HCT116 (cell line): ENCODE results near the gene GRM4. TPM values are rescaled to one million over a fixed set of nuclear protein-coding genes. Genes with fewer than 3 reads are reported as not detected.

ENCODE experiments used
- ATAC-seq: fragments of 200-7000 bp; cut with Tn5 transposase; 2 replicates; pipeline ENCODE4 v1.9.1; 2020; ENCODE audit warnings: mild to moderate bottlenecking, moderate library complexity
- BruUV-seq: library from RNA; stranded (reverse); fragments of 400-500 nt; replicated peaks from 2 replicates; lab custom pipeline; 2021; lab: Mats Ljungman, UMichigan
- CTCF ChIA-PET: fragments of 300-600 bp; sonication (Branson Sonifier 250); formaldehyde crosslinking; loops from one replicate; lab custom pipeline; 2021; ENCODE audit warnings: antibody characterized with exemption; lab: Charles Lee
- POLR2A ChIA-PET: fragments of 300-600, 350-600 bp; sonication (Branson Sonifier 250); formaldehyde crosslinking; loops from one replicate; lab custom pipeline; 2021; ENCODE audit warnings: antibody characterized with exemption; lab: Charles Lee
- RAD21 ChIA-PET, 2 experiments: fragments of 300-600 bp; sonication (Branson Sonifier 250); formaldehyde crosslinking; loops; one replicate each; lab custom pipeline; 2023; ENCODE audit warnings: low total read pairs in 2 of 2; ENCODE audit not compliant: uncharacterized antibody in 2 of 2, unreplicated experiment in 2 of 2, low non-redundant PET in 1 of 2; lab: Charles Lee
- DNase-seq: peaks from one replicate; pipeline ENCODE4 v3.0.0-alpha.2; 2010; ENCODE audit warnings: low read depth, low spot score
- H2AFZ ChIP-seq: fragments of 200-600 bp; shearing (Covaris generic), sonication (generic); 2 replicates; pipeline ENCODE4 v1.6.1; 2017; ENCODE audit warnings: low read depth, mixed run types, mixed read lengths, antibody characterized with exemption, low read length; ENCODE audit not compliant: poor library complexity, severe bottlenecking
- H3K27ac ChIP-seq: 2 replicates; pipeline ENCODE4 v1.5.1; 2012; ENCODE audit warnings: low read depth, low read length
- H3K27me3 ChIP-seq: fragments of 200-600 bp; sonication (generic); 2 replicates; pipeline ENCODE4 v1.6.1; 2016; ENCODE audit warnings: mixed run types, low read length, mixed read lengths; ENCODE audit not compliant: insufficient read depth
- H3K36me3 ChIP-seq, 2 experiments: fragments of 200-500 bp in 1 of 2; fragments of 200-600 bp in 1 of 2; sonication (Bioruptor generic) in 1 of 2; sonication (generic) in 1 of 2; 2 replicates each; pipeline versions ENCODE4 v1.5.1 to v1.6.1; 2014 to 2016; ENCODE audit warnings: low read length in 2 of 2, inconsistent platforms in 1 of 2, mixed read lengths in 1 of 2, mixed run types in 1 of 2; ENCODE audit not compliant: insufficient read depth in 2 of 2, control insufficient read depth in 1 of 2
- H3K4me1 ChIP-seq, 2 experiments: fragments of 200-600 bp in 1 of 2; sonication (generic) in 1 of 2; 2 replicates each; pipeline versions ENCODE4 v1.5.1 to v1.6.1; 2012 to 2017; ENCODE audit warnings: low read length in 2 of 2, inconsistent platforms in 1 of 2, mild to moderate bottlenecking in 1 of 2, mixed read lengths in 1 of 2, mixed run types in 1 of 2, moderate library complexity in 1 of 2; ENCODE audit not compliant: insufficient read depth in 2 of 2, control insufficient read depth in 1 of 2
- H3K4me2 ChIP-seq: fragments of 200-600 bp; sonication (generic); 2 replicates; pipeline ENCODE4 v1.6.1; 2017; ENCODE audit warnings: mixed run types, low read length, mixed read lengths
- H3K4me3 ChIP-seq, 2 experiments: fragments of 200-600 bp in 1 of 2; sonication (generic) in 1 of 2; replicated peaks in 1 of 2; 2 replicates each; pipeline ENCODE4 v1.5.1; 2011 to 2016; ENCODE audit warnings: low read length in 2 of 2, control low read depth in 1 of 2, low read depth in 1 of 2, mild to moderate bottlenecking in 1 of 2, mixed read lengths in 1 of 2, mixed run types in 1 of 2
- H3K79me2 ChIP-seq: fragments of 200-600 bp; sonication (generic); 2 replicates; pipeline ENCODE4 v1.6.1; 2017; ENCODE audit warnings: mild to moderate bottlenecking, mixed run types, low read length, moderate library complexity, mixed read lengths; ENCODE audit not compliant: insufficient read depth
- H3K9ac ChIP-seq: fragments of 200-600 bp; sonication (generic); 2 replicates; pipeline ENCODE4 v1.6.1; 2016; ENCODE audit warnings: low read length, mixed read lengths
- H3K9me2 ChIP-seq: fragments of 200-600 bp; sonication (generic), shearing (Covaris generic); 2 replicates; pipeline ENCODE4 v1.6.1; 2017; ENCODE audit warnings: mixed run types, mild to moderate bottlenecking, moderate library complexity; ENCODE audit not compliant: insufficient read depth
- H3K9me3 ChIP-seq, 2 experiments: fragments of 200-500 bp in 1 of 2; fragments of 200-600 bp in 1 of 2; sonication (Bioruptor generic) in 1 of 2; sonication (generic) in 1 of 2; 2 replicates each; pipeline ENCODE4 v1.6.1; 2014 to 2017; ENCODE audit warnings: low read length in 2 of 2, mixed read lengths in 2 of 2, inconsistent platforms in 1 of 2, low read depth in 1 of 2, mild to moderate bottlenecking in 1 of 2, mixed run types in 1 of 2, moderate library complexity in 1 of 2; ENCODE audit not compliant: control insufficient read depth in 1 of 2, insufficient read depth in 1 of 2
- H4K20me1 ChIP-seq: fragments of 200-600 bp; sonication (generic), shearing (Covaris generic); 2 replicates; pipeline ENCODE4 v1.6.1; 2017; ENCODE audit warnings: mixed run types, mild to moderate bottlenecking, moderate library complexity; ENCODE audit not compliant: insufficient read depth
- CBX3 ChIP-seq: IDR thresholded peaks from 2 replicates; pipeline ENCODE4 v1.6.1; 2012; ENCODE audit warnings: low read depth
- CTCF ChIP-seq, 3 experiments: fragments of 200-600 bp in 1 of 3; sonication (generic) in 1 of 3; IDR thresholded peaks in 2 of 3; conservative IDR thresholded peaks in 1 of 3; 2 replicates each; pipeline ENCODE4 v1.5.1; 2012 to 2017; ENCODE audit warnings: low read depth in 2 of 3, low read length in 2 of 3, antibody characterized with exemption in 1 of 3, borderline replicate concordance in 1 of 3, control low read depth in 1 of 3, mild to moderate bottlenecking in 1 of 3, mixed read lengths in 1 of 3, mixed run types in 1 of 3, moderate library complexity in 1 of 3; ENCODE audit not compliant: insufficient read depth in 1 of 3
- FOSL1 ChIP-seq: IDR thresholded peaks from 2 replicates; pipeline ENCODE4 v1.6.1; 2012; ENCODE audit warnings: low read depth
- JUND ChIP-seq: IDR thresholded peaks from 2 replicates; pipeline ENCODE4 v1.6.1; 2012
- MAX ChIP-seq: IDR thresholded peaks from 2 replicates; pipeline ENCODE4 v1.6.1; 2012
- POLR2AphosphoS5 ChIP-seq: IDR thresholded peaks from 2 replicates; pipeline ENCODE4 v1.6.1; 2011; ENCODE audit warnings: mild to moderate bottlenecking, low read depth, low read length, moderate library complexity
- RAD21 ChIP-seq: IDR thresholded peaks from 2 replicates; pipeline ENCODE4 v1.6.1; 2012; ENCODE audit warnings: low read depth, mild to moderate bottlenecking
- intact Hi-C: fragments of 100-400 bp; cut with micrococcal nuclease; formaldehyde crosslinking; loops from 2 replicates; pipeline ENCODE4 v1.10.0; 2022
- total RNA-seq: library from RNA; stranded (reverse); gene quantifications from one replicate; pipeline ENCODE4 v1.2.1, GENCODE V29; 2021; ENCODE audit not compliant: unreplicated experiment

GRM4 gene
- total RNA-seq, 1 experiment from 2014 or later, result 2.6 TPM

- ChIA-PET RAD21 (no interaction called here), CTCF (interaction anchor here (1.5 kb wide), 1 partner anchor 167 kb away, joined by 4 read pairs; no protein-coding TSS in a partner anchor), POLR2A (no interaction called here)
- Histone ChIP-seq H3K9me3 (no peaks in the 10 kb centered on the region), H3K9ac (peak overlapping the region; percentile 12; the same call in 1 of the 2 replicates), H3K27me3 (no peaks in the 10 kb centered on the region), H3K4me2 (no peak overlapping the region), H3K4me1 (peaks cover 3 to 13% of the 10 kb centered on the region in 2 experiments; a peak in 3 of 4 replicates), H3K79me2 (no peaks in the 10 kb centered on the region), H3K27ac (no peak overlapping the region), H2AFZ (no peak overlapping the region), H3K9me2 (no peaks in the 10 kb centered on the region), H4K20me1 (no peaks in the 10 kb centered on the region), H3K4me3 (no peak overlapping the region), H3K36me3 (no peaks in the 10 kb centered on the region)
- DNase-seq (no peak), ATAC-seq (no peak)
- TF ChIP-seq JUND, result no peak
- no peak for TF ChIP-seq FOSL1
- intact Hi-C loops, result no loop called here
- BruUV-seq, result no TSS peak
These were observed 157.5 kb downstream of the GRM4 start for GRCh38 chr6:33988121-33989015.

- Histone ChIP-seq H3K9me2 (no peaks in the 10 kb centered on the region), H3K9me3 (no peaks in the 10 kb centered on the region), H3K4me2 (peak overlapping the region; percentile 58), H4K20me1 (no peaks in the 10 kb centered on the region), H3K27ac (no peak overlapping the region), H3K4me3 (0 out of 4 replicates have a peak overlapping the region, but pooled peaks of 1 of the 2 experiments have one; percentile 4), H2AFZ (peak overlapping the region; percentile 83), H3K79me2 (no peaks in the 10 kb centered on the region), H3K27me3 (no peaks in the 10 kb centered on the region), H3K9ac (peak overlapping the region; percentile 12; the same call in 1 of the 2 replicates), H3K4me1 (peaks cover 7 to 21% of the 10 kb centered on the region in 2 experiments; a peak in 3 of 4 replicates), H3K36me3 (no peaks in the 10 kb centered on the region)
- intact Hi-C loops, result no loop called here
- DNase-seq, result peak; percentile 37
- ChIA-PET POLR2A (no interaction called here), RAD21 (no interaction called here), CTCF (interaction anchor here (1.5 kb wide), 1 partner anchor 168 kb away, joined by 4 read pairs; no protein-coding TSS in a partner anchor)
- ATAC-seq, result peak; percentile 85
- TF ChIP-seq CTCF (IDR thresholded peaks at IDR 0.05 in 2 of 3, conservative IDR thresholded peaks at IDR 0.05 in 1 of 3; ENCODE audit: borderline replicate concordance in 1 of 3, insufficient read depth in 1 of 3, low read depth in 2 of 3, low read length in 2 of 3), result peak in 1 of 3 experiments; percentile 44; a peak in 1 of 6 replicates
- no peak for TF ChIP-seq CBX3
- TF ChIP-seq RAD21, result peak; percentile 71
- peak; percentile 60 for TF ChIP-seq MAX
- 0 out of 2 replicates have a peak, but pooled peaks have one; percentile 27 for TF ChIP-seq POLR2AphosphoS5
- no TSS peak for BruUV-seq
These were observed 158.3 kb downstream of the GRM4 start for GRCh38 chr6:33987531-33988021.
